HG03060 (cell line): ENCODE data around the gene HDGF.

Experiments
- ATAC-seq: cut with Tn5 transposase; IDR thresholded peaks from one replicate; pipeline ENCODE4 v1.9.1; 2021; ENCODE audit warnings: low read depth, moderate number of reproducible peaks; ENCODE audit not compliant: unreplicated experiment

HDGF gene

GRCh38 chr1:156751451-156751756, at the start of gene HDGF:
Gene HDGF (minus strand): TSS chr1:156751675. CDS start chr1:156751429, 246 bp downstream.
- no peak for ATAC-seq

- ATAC-seq = no peak
Measured at GRCh38 chr1:156797212-156797871, 45.9 kb upstream of the HDGF start.

GRCh38 chr1:156796340-156797097, 45.0 kb upstream of the HDGF start:
- ATAC-seq = no peak

GRCh38 chr1:156795787-156796186, 44.3 kb upstream of the HDGF start:
- ATAC-seq = no peak

- no peak for ATAC-seq
Measured at GRCh38 chr1:156795374-156795733, 43.9 kb upstream of the HDGF start.

GRCh38 chr1:156794506-156795373, 43.3 kb upstream of the HDGF start:
- no peak for ATAC-seq

- ATAC-seq = no peak
Measured at GRCh38 chr1:156789621-156790318, 38.3 kb upstream of the HDGF start.

GRCh38 chr1:156788136-156788535, 36.7 kb upstream of the HDGF start:
- no peak for ATAC-seq

GRCh38 chr1:156786640-156787039, 35.2 kb upstream of the HDGF start:
- no peak for ATAC-seq

- ATAC-seq = no peak
Measured at GRCh38 chr1:156785458-156785857, 34.0 kb upstream of the HDGF start.

- ATAC-seq = no peak
Measured at GRCh38 chr1:156781585-156782186, 30.2 kb upstream of the HDGF start.

- no peak for ATAC-seq
Measured at GRCh38 chr1:156777573-156777972, 26.1 kb upstream of the HDGF start.

- ATAC-seq = no peak
Measured at GRCh38 chr1:156776942-156777341, 25.5 kb upstream of the HDGF start.

GRCh38 chr1:156775799-156776198, 24.3 kb upstream of the HDGF start:
- ATAC-seq = no peak

GRCh38 chr1:156773607-156774006, 22.1 kb upstream of the HDGF start:
- no peak for ATAC-seq

- ATAC-seq = no peak
Measured at GRCh38 chr1:156772728-156773497, 21.4 kb upstream of the HDGF start.

GRCh38 chr1:156772222-156772621, 20.7 kb upstream of the HDGF start:
- no peak for ATAC-seq

- no peak for ATAC-seq
Measured at GRCh38 chr1:156768610-156769295, 17.3 kb upstream of the HDGF start.
